Nephron progenitor cell (in vitro differentiated cells): ENCODE measurements around the gene TK2.

Experiments
- DNase-seq: peaks from one replicate; pipeline ENCODE4 v3.0.0; 2021
- H3K27ac Mint-ChIP-seq: 2 replicates; pipeline ENCODE4 v1.8.0; 2021; ENCODE audit warnings: mild to moderate bottlenecking, moderate library complexity, mixed read lengths
- H3K27me3 Mint-ChIP-seq: 2 replicates; pipeline ENCODE4 v1.8.0; 2021; ENCODE audit warnings: mild to moderate bottlenecking, low read depth, mixed read lengths; ENCODE audit not compliant: poor library complexity
- H3K36me3 Mint-ChIP-seq: 2 replicates; pipeline ENCODE4 v1.8.0; 2021; ENCODE audit warnings: low read depth, mixed read lengths
- H3K4me1 Mint-ChIP-seq: 2 replicates; pipeline ENCODE4 v1.8.0; 2021; ENCODE audit warnings: mixed read lengths
- H3K4me3 Mint-ChIP-seq: 2 replicates; pipeline ENCODE4 v1.8.0; 2021; ENCODE audit warnings: mild to moderate bottlenecking, moderate library complexity, mixed read lengths
- H3K9me3 Mint-ChIP-seq: 2 replicates; pipeline ENCODE4 v1.8.0; 2021; ENCODE audit warnings: mild to moderate bottlenecking, moderate library complexity, mixed read lengths
- CTCF ChIP-seq: fragments of 200-600 bp; sonication (generic); IDR thresholded peaks from 2 replicates; pipeline ENCODE4 v1.5.0; 2021; ENCODE audit warnings: antibody characterized with exemption

Gene TK2

GRCh38 chr16:66552286-66553177 lies 2.6 kb upstream of the TK2 start, which contains the start of gene CKLF:
Gene CKLF, plus strand, starts transcription at chr16:66552576. Its CDS starts 140 bp downstream, at chr16:66552716.
- Mint-ChIP-seq H3K27ac (no peak within 1 kb of the TSS), H3K9me3 (peaks cover 17% of the 10 kb centered on the region), H3K36me3 (peaks cover 45% of the 10 kb centered on the region), H3K4me1 (peaks cover 37% of the 10 kb centered on the region), H3K4me3 (peak within 1 kb of the TSS; percentile 80), H3K27me3 (peaks cover 11% of the 10 kb centered on the region)
- DNase-seq = peak; percentile 83
- TF ChIP-seq CTCF = no peak

GRCh38 chr16:66551788-66552285 lies 1.9 kb upstream of the TK2 start:
- Mint-ChIP-seq H3K4me1 (peaks cover 37% of the 10 kb centered on the region), H3K36me3 (peaks cover 49% of the 10 kb centered on the region), H3K27me3 (peaks cover 11% of the 10 kb centered on the region), H3K9me3 (peaks cover 17% of the 10 kb centered on the region), H3K4me3 (peak overlapping the region; percentile 80), H3K27ac (no peak overlapping the region)
- no peak for TF ChIP-seq CTCF
- DNase-seq = no peak

- H3K27ac Mint-ChIP-seq = no peak overlapping the region
These were observed 1.4 kb upstream of the TK2 start for GRCh38 chr16:66551348-66551759.

GRCh38 chr16:66548868-66549267 lies 1.1 kb downstream of the TK2 start:
- Mint-ChIP-seq H3K27me3 (peaks cover 8% of the 10 kb centered on the region), H3K27ac (peak overlapping the region; percentile 76), H3K4me1 (peaks cover 37% of the 10 kb centered on the region), H3K4me3 (peak overlapping the region; percentile 72), H3K36me3 (peaks cover 50% of the 10 kb centered on the region), H3K9me3 (peaks cover 17% of the 10 kb centered on the region)
- DNase-seq = no peak
- TF ChIP-seq CTCF = no peak

More at GRCh38 chr16:66551348-66551759, 1.4 kb upstream of the TK2 start:
- Mint-ChIP-seq H3K27me3 (peaks cover 11% of the 10 kb centered on the region), H3K4me1 (peaks cover 37% of the 10 kb centered on the region), H3K4me3 (peak overlapping the region; percentile 80), H3K9me3 (peaks cover 17% of the 10 kb centered on the region), H3K36me3 (peaks cover 54% of the 10 kb centered on the region)
- TF ChIP-seq CTCF = no peak
- DNase-seq = peak; percentile 21

- peak overlapping the region; percentile 72 for H3K4me3 Mint-ChIP-seq
- H3K36me3 Mint-ChIP-seq = peaks cover 42% of the 10 kb centered on the region
- peaks cover 9% of the 10 kb centered on the region for H3K9me3 Mint-ChIP-seq
- H3K27me3 Mint-ChIP-seq = peaks cover 8% of the 10 kb centered on the region
- DNase-seq = no peak
- H3K27ac Mint-ChIP-seq = peak overlapping the region; percentile 76
- H3K4me1 Mint-ChIP-seq = peaks cover 37% of the 10 kb centered on the region
- no peak for TF ChIP-seq CTCF
These were observed 1.9 kb downstream of the TK2 start for GRCh38 chr16:66548068-66548467.
